Thyroid gland (tissue), 4 donors: Measurements from ENCODE around the gene DAPL1.

Experiments
- CTCF ChIP-seq, 6 experiments: fragments of 200-600 bp in 3 of 6; fragments of 450-650 bp in 3 of 6; sonication (generic) in 3 of 6; IDR thresholded peaks; one replicate each; pipeline ENCODE4 v1.5.1; 2016 to 2019; ENCODE audit warnings: antibody characterized with exemption in 6 of 6, mild to moderate bottlenecking in 2 of 6, inconsistent platforms in 1 of 6, moderate library complexity in 1 of 6
- POLR2A ChIP-seq, 2 donors: fragments of 450-650 bp; IDR thresholded peaks; one replicate each; pipeline ENCODE4 v1.6.1; 2017; ENCODE audit warnings: antibody characterized with exemption in 2 of 2, mild to moderate bottlenecking in 2 of 2, moderate library complexity in 1 of 2

DNA sequence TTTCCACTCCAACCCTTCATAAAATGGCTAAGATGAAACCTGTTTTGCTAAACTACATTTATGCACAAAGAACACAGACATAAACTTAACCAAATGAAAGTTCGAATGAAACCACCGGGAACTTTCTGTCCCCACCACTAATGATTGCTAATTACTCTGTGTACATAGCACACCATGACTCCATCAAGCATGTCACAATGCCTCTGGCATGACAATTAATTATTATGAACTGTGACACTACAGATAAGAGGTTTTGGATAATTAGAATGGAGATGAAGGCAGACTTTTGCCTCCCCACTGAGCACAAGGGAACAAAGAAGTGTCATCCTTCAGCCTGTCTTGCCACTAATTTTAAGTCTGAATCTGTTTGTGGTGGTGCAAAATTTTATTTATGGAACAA lies 1.5 kb downstream of the DAPL1 start:
- TF ChIP-seq CTCF (IDR thresholded peaks at IDR 0.05) (no peak), POLR2A (IDR thresholded peaks at IDR 0.05) (no peak)
